ENCODE results near the gene SMPX.

SMPX gene

GRCh38 chrX:21683941-21684340 lies 74.0 kb downstream of the SMPX start:
- no peaks in the 10 kb centered on the region for H3F3A ChIP-seq (ENCODE audit: control insufficient read depth, insufficient read depth)
- no peaks in the 10 kb centered on the region for H3K9me2 ChIP-seq (replicated peaks; ENCODE audit: control insufficient read depth, low read length)
- H3K4me1 ChIP-seq (ENCODE audit: control insufficient read depth, low read length) = no peaks in the 10 kb centered on the region
- no peak overlapping the region for H3K4me2 ChIP-seq (ENCODE audit: low read length)
- no peaks in the 10 kb centered on the region for H3K79me2 ChIP-seq (ENCODE audit: control insufficient read depth, low read length)
- no peaks in the 10 kb centered on the region for H4K20me1 ChIP-seq (ENCODE audit: control insufficient read depth, insufficient read depth, low read depth, low read length)
- H3K27ac ChIP-seq (ENCODE audit: low read depth, low read length) = no peak overlapping the region
- H3K4me3 ChIP-seq (ENCODE audit: low read length) = no peak overlapping the region
- H3K9me3 ChIP-seq (ENCODE audit: control insufficient read depth, insufficient read depth, low read length) = no peaks in the 10 kb centered on the region
- TF ChIP-seq EZH2phosphoT487 (IDR thresholded peaks at IDR 0.05; ENCODE audit: borderline replicate concordance, low read length) (no peak), CTCF (IDR thresholded peaks at IDR 0.05; ENCODE audit: low read depth, low read length, poor library complexity, severe bottlenecking) (no peak)
- no peaks in the 10 kb centered on the region for H3K36me3 ChIP-seq (ENCODE audit: control insufficient read depth, low read length)
- H3K27me3 ChIP-seq (ENCODE audit: control insufficient read depth, low read length) = no peaks in the 10 kb centered on the region

- Histone ChIP-seq H3K4me2 (ENCODE audit: low read length) (no peak overlapping the region), H3K27ac (ENCODE audit: low read depth, low read length) (no peak overlapping the region), H3K9me3 (ENCODE audit: control insufficient read depth, insufficient read depth, low read length) (no peaks in the 10 kb centered on the region), H3F3A (ENCODE audit: control insufficient read depth, insufficient read depth) (no peaks in the 10 kb centered on the region), H3K36me3 (ENCODE audit: control insufficient read depth, low read length) (no peaks in the 10 kb centered on the region), H3K4me3 (ENCODE audit: low read length) (no peak overlapping the region), H3K79me2 (ENCODE audit: control insufficient read depth, low read length) (no peaks in the 10 kb centered on the region), H3K4me1 (ENCODE audit: control insufficient read depth, low read length) (no peaks in the 10 kb centered on the region), H4K20me1 (ENCODE audit: control insufficient read depth, insufficient read depth, low read depth, low read length) (no peaks in the 10 kb centered on the region), H3K27me3 (ENCODE audit: control insufficient read depth, low read length) (no peaks in the 10 kb centered on the region), H3K9me2 (replicated peaks; ENCODE audit: control insufficient read depth, low read length) (no peaks in the 10 kb centered on the region)
- no peak for TF ChIP-seq CTCF (IDR thresholded peaks at IDR 0.05; ENCODE audit: low read depth, low read length, poor library complexity, severe bottlenecking)
- no peak for TF ChIP-seq EZH2phosphoT487 (IDR thresholded peaks at IDR 0.05; ENCODE audit: borderline replicate concordance, low read length)
Observed at GRCh38 chrX:21678048-21678612, 79.8 kb downstream of the SMPX start.

GRCh38 chrX:21675931-21676330 lies 82.0 kb downstream of the SMPX start:
- H3K4me1 ChIP-seq (ENCODE audit: control insufficient read depth, low read length) = no peaks in the 10 kb centered on the region
- no peaks in the 10 kb centered on the region for H4K20me1 ChIP-seq (ENCODE audit: control insufficient read depth, insufficient read depth, low read depth, low read length)
- no peaks in the 10 kb centered on the region for H3K9me3 ChIP-seq (ENCODE audit: control insufficient read depth, insufficient read depth, low read length)
- H3K27me3 ChIP-seq (ENCODE audit: control insufficient read depth, low read length) = no peaks in the 10 kb centered on the region
- H3K9me2 ChIP-seq (replicated peaks; ENCODE audit: control insufficient read depth, low read length) = no peaks in the 10 kb centered on the region
- no peak overlapping the region for H3K27ac ChIP-seq (ENCODE audit: low read depth, low read length)
- H3K4me3 ChIP-seq (ENCODE audit: low read length) = no peak overlapping the region
- no peaks in the 10 kb centered on the region for H3K36me3 ChIP-seq (ENCODE audit: control insufficient read depth, low read length)
- TF ChIP-seq CTCF (IDR thresholded peaks at IDR 0.05; ENCODE audit: low read depth, low read length, poor library complexity, severe bottlenecking) (no peak), EZH2phosphoT487 (IDR thresholded peaks at IDR 0.05; ENCODE audit: borderline replicate concordance, low read length) (no peak)
- no peak overlapping the region for H3K4me2 ChIP-seq (ENCODE audit: low read length)
- H3K79me2 ChIP-seq (ENCODE audit: control insufficient read depth, low read length) = no peaks in the 10 kb centered on the region
- H3F3A ChIP-seq (ENCODE audit: control insufficient read depth, insufficient read depth) = no peaks in the 10 kb centered on the region
